ENCODE data around the gene PAQR4.

The PAQR4 gene

GRCh38 chr16:2974319-2975056 is 5.3 kb downstream of the PAQR4 start:
- TF ChIP-seq MYC (IDR thresholded peaks at IDR 0.05; ENCODE audit: low read depth, low read length), result no peak
- no peak for TF ChIP-seq CTCF (IDR thresholded peaks at IDR 0.05; ENCODE audit: low read depth, low read length)
- H3K4me3 ChIP-seq (ENCODE audit: low read depth, low read length), result no peak overlapping the region
- DNase-seq (ENCODE audit: low read depth), result no peak

- H3K4me3 ChIP-seq (ENCODE audit: low read depth, low read length), result no peak overlapping the region
- TF ChIP-seq CTCF (IDR thresholded peaks at IDR 0.05; ENCODE audit: low read depth, low read length), result no peak
- no peak for TF ChIP-seq POLR2A (IDR thresholded peaks at IDR 0.05; ENCODE audit: extremely low read depth, insufficient read length)
- TF ChIP-seq MAX (IDR thresholded peaks at IDR 0.05; ENCODE audit: low read depth, low read length), result no peak
- no peak for TF ChIP-seq MYC (IDR thresholded peaks at IDR 0.05; ENCODE audit: low read depth, low read length)
- DNase-seq (ENCODE audit: low read depth), result no peak
Observed at GRCh38 chr16:2975161-2975795, 6.1 kb downstream of the PAQR4 start.

- no peak overlapping the region for H3K4me3 ChIP-seq (ENCODE audit: low read depth, low read length)
- DNase-seq (ENCODE audit: low read depth), result no peak
- TF ChIP-seq MAX (IDR thresholded peaks at IDR 0.05; ENCODE audit: low read depth, low read length), result no peak
- TF ChIP-seq POLR2A (IDR thresholded peaks at IDR 0.05; ENCODE audit: extremely low read depth, insufficient read length), result no peak
- TF ChIP-seq MYC (IDR thresholded peaks at IDR 0.05; ENCODE audit: low read depth, low read length), result no peak
- TF ChIP-seq CTCF (IDR thresholded peaks at IDR 0.05; ENCODE audit: low read depth, low read length), result no peak
Observed at GRCh38 chr16:2976201-2976600, 7.1 kb downstream of the PAQR4 start.

- TF ChIP-seq POLR2A (IDR thresholded peaks at IDR 0.05; ENCODE audit: extremely low read depth, insufficient read length) (no peak), CTCF (IDR thresholded peaks at IDR 0.05; ENCODE audit: low read depth, low read length) (no peak), MAX (IDR thresholded peaks at IDR 0.05; ENCODE audit: low read depth, low read length) (no peak), MYC (IDR thresholded peaks at IDR 0.05; ENCODE audit: low read depth, low read length) (no peak)
- H3K4me3 ChIP-seq (ENCODE audit: low read depth, low read length), result no peak overlapping the region
- DNase-seq (ENCODE audit: low read depth), result no peak
Observed at GRCh38 chr16:2976673-2977072, 7.5 kb downstream of the PAQR4 start.

GRCh38 chr16:2977440-2977839 is 8.3 kb downstream of the PAQR4 start:
- H3K4me3 ChIP-seq (ENCODE audit: low read depth, low read length), result no peak overlapping the region
- TF ChIP-seq CTCF (IDR thresholded peaks at IDR 0.05; ENCODE audit: low read depth, low read length), result no peak
- no peak for DNase-seq (ENCODE audit: low read depth)

All from NB4 (cell line).